HG02970 (cell line): ENCODE results near the gene C16orf82.

Experiments
- ATAC-seq: cut with Tn5 transposase; IDR thresholded peaks from one replicate; pipeline ENCODE4 v1.9.1; 2021; ENCODE audit warnings: mild to moderate bottlenecking, moderate library complexity, moderate number of reproducible peaks; ENCODE audit not compliant: unreplicated experiment, low FRiP score

C16orf82 gene

GRCh38 chr16:27066668-27067537 lies at the start of gene C16orf82:
Gene C16orf82 (plus strand): TSS chr16:27066927.
- no peak for ATAC-seq

- no peak for ATAC-seq
Observed at GRCh38 chr16:27020031-27020430, 46.7 kb upstream of the C16orf82 start.

GRCh38 chr16:27024010-27024409 lies 42.7 kb upstream of the C16orf82 start:
- no peak for ATAC-seq

GRCh38 chr16:27025581-27025980 lies 41.1 kb upstream of the C16orf82 start:
- ATAC-seq = no peak

- no peak for ATAC-seq
Observed at GRCh38 chr16:27027971-27028370, 38.8 kb upstream of the C16orf82 start.

- ATAC-seq = no peak
Observed at GRCh38 chr16:27028591-27029110, 38.1 kb upstream of the C16orf82 start.

- ATAC-seq = no peak
Observed at GRCh38 chr16:27029525-27029924, 37.2 kb upstream of the C16orf82 start.

GRCh38 chr16:27033281-27033979 lies 33.3 kb upstream of the C16orf82 start:
- ATAC-seq = no peak

- ATAC-seq = no peak
Observed at GRCh38 chr16:27040732-27041131, 26.0 kb upstream of the C16orf82 start.

- ATAC-seq = no peak
Observed at GRCh38 chr16:27046958-27047518, 19.7 kb upstream of the C16orf82 start.

- ATAC-seq = no peak
Observed at GRCh38 chr16:27048316-27048715, 18.4 kb upstream of the C16orf82 start.

GRCh38 chr16:27049117-27049516 lies 17.6 kb upstream of the C16orf82 start:
- no peak for ATAC-seq

- ATAC-seq = no peak
Observed at GRCh38 chr16:27052007-27052406, 14.7 kb upstream of the C16orf82 start.

- ATAC-seq = no peak
Observed at GRCh38 chr16:27053996-27054395, 12.7 kb upstream of the C16orf82 start.

- no peak for ATAC-seq
Observed at GRCh38 chr16:27058299-27058698, 8.4 kb upstream of the C16orf82 start.

GRCh38 chr16:27070776-27071175 lies 4.0 kb downstream of the C16orf82 start:
- no peak for ATAC-seq

GRCh38 chr16:27073733-27074132 lies 7.0 kb downstream of the C16orf82 start:
- ATAC-seq = no peak

- ATAC-seq = no peak
Observed at GRCh38 chr16:27080895-27081294, 14.2 kb downstream of the C16orf82 start.

- no peak for ATAC-seq
Observed at GRCh38 chr16:27083861-27084261, 17.1 kb downstream of the C16orf82 start.

- no peak for ATAC-seq
Observed at GRCh38 chr16:27084307-27085028, 17.7 kb downstream of the C16orf82 start.

GRCh38 chr16:27085182-27085581 lies 18.5 kb downstream of the C16orf82 start:
- no peak for ATAC-seq
